HG03558 (cell line): ENCODE results near the gene CACNA2D3.
"Not testable (repeated sequence)": the region's sequence is repeated elsewhere in the genome, so short reads cannot be mapped to it uniquely, and the experiment has no call there.

Experiments
- ATAC-seq: cut with Tn5 transposase; IDR thresholded peaks from one replicate; pipeline ENCODE4 v1.9.1; 2021; ENCODE audit warnings: moderate number of reproducible peaks; ENCODE audit not compliant: unreplicated experiment; ENCODE audit errors: extremely low read depth

CACNA2D3 gene

GRCh38 chr3:55060896-55061719 lies 938.8 kb downstream of the CACNA2D3 start:
- no peak for ATAC-seq

DNA sequence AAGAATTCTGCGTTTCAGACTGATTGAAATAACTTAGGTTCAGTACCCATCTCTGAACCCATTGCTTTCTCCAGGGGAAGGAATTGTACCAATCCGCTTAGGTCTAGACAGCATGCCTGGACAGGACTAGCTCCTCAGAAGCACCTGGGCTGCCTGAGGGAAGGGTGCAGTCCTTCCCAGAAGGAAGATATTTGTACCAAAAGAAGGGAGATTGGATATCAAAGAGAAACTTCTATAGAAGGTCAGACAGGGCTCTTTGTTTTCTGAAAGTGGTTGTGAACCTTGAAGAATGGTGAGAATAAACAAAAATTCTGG lies 939.3 kb downstream of the CACNA2D3 start:
- no peak for ATAC-seq

DNA sequence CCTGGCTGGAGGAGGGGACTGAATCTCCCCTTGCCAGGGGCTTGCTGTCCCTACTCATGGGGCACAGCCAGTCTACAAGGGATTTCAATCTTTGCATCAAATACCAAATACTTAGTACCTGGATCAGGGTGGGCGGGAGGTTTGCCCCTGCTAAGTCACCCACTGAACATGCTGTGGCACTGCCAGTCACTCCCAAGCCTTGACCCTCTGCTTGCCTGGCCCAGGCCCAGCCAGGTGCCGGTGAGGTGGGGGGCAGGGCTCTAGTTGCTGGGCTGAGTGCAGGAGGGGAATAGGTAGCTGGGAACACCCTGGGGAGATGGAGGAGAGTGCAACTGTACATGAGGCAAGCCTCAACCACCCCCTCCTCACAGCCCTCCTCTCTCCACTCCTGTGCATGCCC lies 941.8 kb downstream of the CACNA2D3 start:
- no peak for ATAC-seq

- ATAC-seq, result no peak
Measured at GRCh38 chr3:55065331-55065730, 943.0 kb downstream of the CACNA2D3 start.

- ATAC-seq, result no peak
Measured at GRCh38 chr3:55066551-55067047, 944.2 kb downstream of the CACNA2D3 start.

DNA sequence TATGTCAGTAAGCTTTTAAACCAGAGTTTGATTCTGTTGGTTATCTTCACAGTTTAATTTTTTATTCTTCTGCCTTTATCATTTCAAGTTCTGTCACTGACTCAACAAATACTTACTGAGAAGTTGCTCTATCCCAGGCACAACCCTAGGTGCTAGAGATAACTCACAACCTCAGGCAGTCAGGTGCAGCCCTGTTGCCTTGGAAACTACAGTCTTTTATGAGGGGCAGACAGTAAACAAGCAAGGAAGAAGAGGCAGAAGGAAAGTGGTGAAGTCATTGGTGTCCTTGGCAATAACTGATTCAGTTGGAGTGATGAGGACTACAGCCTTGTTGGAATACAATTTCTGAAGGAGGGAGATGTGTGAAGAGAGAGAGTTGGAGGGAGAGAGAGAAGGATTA lies 947.6 kb downstream of the CACNA2D3 start:
- no peak for ATAC-seq

- no peak for ATAC-seq
Measured at GRCh38 chr3:55074796-55075195, 952.4 kb downstream of the CACNA2D3 start.

GRCh38 chr3:55075846-55076245 lies 953.5 kb downstream of the CACNA2D3 start:
- ATAC-seq, result no peak

- ATAC-seq, result no peak
Measured at GRCh38 chr3:55077726-55078125, 955.4 kb downstream of the CACNA2D3 start.

GRCh38 chr3:55078876-55079275 lies 956.5 kb downstream of the CACNA2D3 start:
- no peak for ATAC-seq

DNA sequence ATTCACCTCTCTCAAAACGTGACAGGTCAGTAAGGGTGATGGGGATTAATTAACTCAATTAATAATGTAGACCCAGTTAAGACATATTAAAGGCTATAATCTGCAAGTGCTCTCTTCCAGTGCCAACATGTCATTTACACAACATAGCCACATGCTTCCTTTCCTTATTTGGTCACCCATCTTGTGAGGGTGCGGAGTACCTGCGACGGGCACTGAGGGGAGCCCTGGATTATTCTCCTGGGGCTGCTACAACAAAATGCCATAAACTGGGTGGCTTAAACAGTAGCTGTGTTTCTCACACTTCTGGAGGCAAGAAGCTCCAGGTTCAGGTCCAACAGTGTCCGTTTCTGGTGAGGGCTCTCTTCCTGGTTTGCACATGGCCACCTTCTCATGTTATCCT lies 962.9 kb downstream of the CACNA2D3 start:
- ATAC-seq, result no peak

DNA sequence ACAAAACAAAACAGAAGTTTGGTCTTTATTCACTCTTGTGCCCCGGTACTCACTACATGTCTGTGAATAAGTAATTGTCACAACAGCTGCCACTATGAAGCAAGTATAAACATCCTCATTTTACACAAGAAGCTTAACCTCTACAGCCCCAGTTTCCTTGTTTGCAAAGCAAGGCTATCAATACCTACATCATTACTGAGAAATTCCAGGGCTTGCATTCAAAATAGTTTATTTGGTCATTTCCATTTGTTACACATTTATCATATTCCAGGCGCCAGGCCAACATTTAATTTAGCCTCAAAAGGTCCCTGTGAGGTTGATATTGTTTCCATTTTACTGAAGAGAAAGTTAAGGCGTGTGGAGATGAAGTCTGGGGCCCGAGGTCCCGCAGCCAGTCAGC lies 966.9 kb downstream of the CACNA2D3 start:
- no peak for ATAC-seq

DNA sequence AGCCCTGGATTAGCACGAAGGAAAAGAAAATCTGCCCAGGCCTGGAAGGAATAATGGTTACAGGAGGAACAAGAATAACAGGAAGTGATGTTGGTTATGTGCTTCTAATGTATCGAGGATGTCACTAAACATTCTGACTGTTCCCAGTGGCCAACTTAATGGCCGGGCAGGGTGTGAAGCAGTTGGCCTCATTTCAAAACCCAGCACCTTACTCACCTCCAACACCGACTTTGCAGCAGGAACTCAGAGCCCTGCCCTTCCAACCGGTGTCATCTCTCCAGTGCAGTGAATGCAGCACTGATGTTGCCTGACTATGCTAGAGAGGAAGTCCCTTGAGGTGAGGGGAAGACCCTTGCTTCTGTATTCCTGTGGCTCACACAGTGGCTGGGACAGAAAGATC lies 967.9 kb downstream of the CACNA2D3 start:
- no peak for ATAC-seq

DNA sequence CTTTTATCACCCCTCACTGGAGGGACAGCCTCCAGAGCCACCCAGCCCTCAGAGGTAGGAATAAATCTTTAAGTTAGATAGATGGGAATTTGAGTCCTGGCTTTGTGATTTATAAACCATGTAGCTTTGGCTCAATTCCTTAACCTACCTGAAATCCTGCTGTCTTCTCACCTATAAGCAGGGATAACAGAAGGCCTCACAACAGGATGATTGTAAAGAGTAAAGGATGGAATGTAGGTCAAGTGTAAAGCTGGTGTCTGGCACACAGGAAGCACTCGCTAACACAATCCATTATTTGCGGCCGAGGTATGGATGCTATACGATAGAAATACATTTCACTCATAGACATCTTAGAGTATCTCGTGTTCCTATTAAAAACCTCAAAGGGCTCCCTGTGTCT lies 968.4 kb downstream of the CACNA2D3 start:
- ATAC-seq, result no peak

DNA sequence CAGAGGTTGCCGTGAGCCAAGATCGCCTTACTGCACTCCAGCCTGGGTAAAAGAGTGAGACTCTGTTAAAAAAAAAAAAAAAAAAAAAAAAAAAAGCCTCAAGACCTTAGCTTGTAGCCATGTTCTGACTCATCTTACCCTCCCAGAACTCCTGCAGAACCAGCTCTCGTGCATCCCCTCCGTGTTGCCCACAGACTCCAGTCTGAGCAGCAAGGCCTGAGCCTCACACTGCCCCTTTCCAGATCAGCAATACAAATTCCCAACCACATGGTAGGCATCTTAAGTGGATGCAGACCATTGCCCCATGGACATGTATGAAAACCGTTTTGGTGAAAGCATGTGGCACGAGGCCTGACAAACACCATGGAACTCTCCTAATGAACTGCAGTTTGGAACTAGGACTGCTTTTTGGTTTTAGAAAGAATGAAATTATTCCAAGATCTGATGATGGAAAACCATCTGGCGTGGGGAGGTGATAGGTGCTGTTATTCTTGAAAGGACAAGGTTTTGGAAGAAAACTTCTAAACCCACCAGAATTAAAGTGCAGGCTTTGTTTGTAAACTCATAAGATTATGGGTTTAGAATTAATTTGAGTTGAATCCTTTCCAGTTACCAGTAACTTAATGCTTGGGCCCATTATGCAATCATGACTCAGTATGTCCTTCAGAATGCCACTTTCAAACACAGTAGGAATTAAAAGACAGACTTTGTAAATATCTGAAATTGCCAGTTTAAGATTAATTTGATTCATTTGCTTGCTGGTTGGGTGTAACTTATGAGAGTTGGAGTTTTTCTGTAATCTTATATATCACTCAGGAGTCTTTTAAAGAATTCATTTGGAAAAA lies 969.3 kb downstream of the CACNA2D3 start:
- ATAC-seq, result no peak

DNA sequence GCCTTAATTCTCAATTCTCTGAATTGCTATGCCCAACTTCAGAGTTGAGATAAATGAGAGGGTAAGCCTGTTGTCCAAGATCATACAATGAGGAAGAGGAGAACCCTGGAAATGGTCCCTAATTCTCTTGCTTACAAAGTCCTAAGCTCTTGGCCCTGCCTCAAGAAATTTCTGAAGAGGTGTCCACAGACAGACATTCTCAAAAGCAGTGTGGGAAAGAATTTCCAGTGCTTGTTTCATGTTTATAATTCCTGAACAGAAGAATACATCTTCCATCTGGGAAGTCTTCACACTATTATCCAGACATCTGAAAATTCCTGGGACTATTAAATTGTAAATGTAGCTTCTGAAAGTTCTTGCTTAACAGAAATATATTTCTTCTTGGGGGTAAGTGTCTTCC lies 972.3 kb downstream of the CACNA2D3 start:
- no peak for ATAC-seq

DNA sequence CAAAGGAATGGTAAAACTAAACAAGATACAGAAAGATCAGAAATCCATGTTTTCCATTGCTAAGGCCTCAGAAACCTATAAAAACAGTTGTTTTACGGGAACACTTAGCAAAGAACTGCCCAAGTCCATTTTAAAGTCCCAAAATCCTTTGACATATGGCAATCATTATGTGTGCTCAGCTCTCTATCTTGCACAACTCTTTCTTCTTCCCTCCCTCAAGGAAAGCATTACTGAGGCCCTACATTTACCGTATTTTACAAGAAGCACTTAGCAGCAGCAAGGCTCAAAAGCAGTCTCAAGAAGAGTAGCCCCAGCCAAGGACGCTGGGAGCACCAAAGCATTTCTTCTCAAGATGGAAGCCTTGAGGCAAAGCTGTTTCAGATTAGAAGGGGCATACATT lies 975.1 kb downstream of the CACNA2D3 start:
- no peak for ATAC-seq

GRCh38 chr3:55105647-55106046 lies 983.3 kb downstream of the CACNA2D3 start:
- no peak for ATAC-seq

- ATAC-seq, result no peak
Measured at GRCh38 chr3:55107187-55107586, 984.8 kb downstream of the CACNA2D3 start.

DNA sequence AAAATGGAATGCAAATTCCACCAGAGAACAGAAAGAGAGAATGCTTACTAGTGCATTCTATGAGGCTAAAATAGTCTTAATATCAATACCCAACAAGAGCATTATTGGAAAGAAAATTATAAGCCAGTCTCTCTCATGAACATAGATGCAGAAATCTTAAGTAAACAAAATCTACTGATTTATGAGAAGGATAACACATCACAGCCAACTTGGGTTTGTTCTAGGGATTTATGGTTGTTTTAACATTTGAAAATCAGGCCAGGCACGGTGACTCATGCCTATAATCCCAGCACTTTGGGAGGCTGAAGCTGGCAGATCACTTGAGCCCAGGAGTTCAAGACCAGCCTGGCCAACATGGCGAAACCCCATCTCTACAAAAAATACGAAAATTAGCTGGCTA lies 989.6 kb downstream of the CACNA2D3 start:
- not testable (repeated sequence) for ATAC-seq

DNA sequence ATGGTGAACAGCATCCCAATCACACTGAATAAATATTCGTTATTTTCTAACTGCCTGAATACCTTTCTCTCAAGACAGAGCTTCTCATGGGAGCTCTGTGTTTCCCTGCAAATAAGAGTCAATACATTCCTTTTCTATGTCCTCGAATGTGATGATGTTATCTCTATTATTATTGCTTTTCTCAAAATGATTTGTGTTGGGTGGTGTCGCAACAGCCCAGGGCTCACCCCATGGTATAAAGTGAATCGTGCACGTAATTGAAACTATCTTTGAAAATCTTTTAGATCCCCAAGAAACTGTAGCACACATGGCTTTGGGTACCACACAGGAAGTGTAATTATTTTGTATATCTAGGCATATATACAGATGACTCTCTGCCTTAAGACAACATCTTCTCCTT lies 996.1 kb downstream of the CACNA2D3 start:
- no peak for ATAC-seq
